Ramos (cell line): ENCODE data around the gene TTC33.
"Not testable (repeated sequence)": the region's sequence is repeated elsewhere in the genome, so short reads cannot be mapped to it uniquely, and the experiment has no call there.

ENCODE experiments used
- in situ Hi-C: fragments of 300-500 bp; cut with MboI; formaldehyde crosslinking; loops from one replicate; pipeline ENCODE4 v1.14.3; 2022; ENCODE audit warnings: low sequenced_read_pairs; ENCODE audit not compliant: unreplicated experiment

Gene TTC33

DNA sequence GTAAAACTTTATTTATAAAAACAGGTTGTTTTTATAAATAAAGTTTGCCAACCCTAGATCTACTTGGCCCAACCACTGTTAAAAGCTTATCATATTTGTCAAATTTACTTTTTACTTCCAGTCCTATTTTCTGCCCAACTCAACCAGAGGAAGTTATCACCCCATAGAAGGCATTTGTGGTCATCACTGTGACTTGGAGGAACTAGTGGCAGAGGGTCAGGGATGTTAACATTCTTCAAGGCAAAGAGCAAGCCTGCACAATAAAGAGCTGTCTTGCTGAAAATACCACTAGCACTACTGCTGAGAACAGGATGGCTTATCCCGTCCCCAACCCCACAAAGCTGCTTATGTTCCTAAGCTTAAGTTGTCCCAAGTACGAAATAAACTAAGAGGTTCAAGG lies 22.3 kb downstream of the TTC33 start:
- in situ Hi-C loops = no loop called here

GRCh38 chr5:40722497-40722911 lies 33.3 kb downstream of the TTC33 start:
- in situ Hi-C loops = not testable (repeated sequence)

DNA sequence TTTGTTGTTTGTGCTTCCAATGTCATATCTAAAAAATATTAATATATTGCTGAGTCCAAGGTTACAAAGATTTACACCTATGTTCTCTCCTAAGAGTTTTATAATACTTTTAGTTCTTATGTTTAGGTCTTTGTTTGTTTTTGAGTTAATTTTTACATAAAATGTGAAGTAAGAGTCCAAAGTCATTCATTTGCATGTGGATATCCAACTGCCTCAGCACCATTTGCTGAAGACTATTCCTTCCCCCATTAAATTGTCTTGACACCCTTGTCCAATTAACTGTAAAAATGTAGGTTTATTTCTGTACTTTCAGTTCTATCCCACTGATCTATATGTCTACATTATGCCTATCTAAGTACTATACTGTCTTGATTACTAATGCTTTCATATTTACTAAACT lies 35.7 kb downstream of the TTC33 start:
- in situ Hi-C loops = no loop called here

DNA sequence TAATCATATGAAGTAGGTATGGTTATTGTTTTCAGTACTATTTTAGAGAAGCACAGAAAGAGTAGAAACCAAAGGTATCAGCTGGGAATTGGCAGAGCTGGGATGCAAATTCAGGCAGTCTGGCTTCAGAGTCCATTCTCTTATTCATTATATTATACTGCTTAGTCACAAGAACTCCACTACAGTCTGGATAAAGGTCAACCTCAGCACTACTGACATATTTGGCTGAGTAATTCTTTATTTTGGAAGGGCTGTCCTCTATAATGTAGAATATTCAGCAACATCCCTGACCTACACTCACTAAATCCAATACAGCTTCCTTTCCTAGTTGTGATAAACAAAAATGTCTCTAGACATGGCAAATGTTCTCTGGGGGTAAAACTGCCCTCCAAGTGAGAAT lies 38.5 kb downstream of the TTC33 start:
- in situ Hi-C loops = no loop called here

GRCh38 chr5:40716590-40716989 lies 39.2 kb downstream of the TTC33 start:
- in situ Hi-C loops = no loop called here

- in situ Hi-C loops = no loop called here
Measured at GRCh38 chr5:40716000-40716399, 39.8 kb downstream of the TTC33 start.

DNA sequence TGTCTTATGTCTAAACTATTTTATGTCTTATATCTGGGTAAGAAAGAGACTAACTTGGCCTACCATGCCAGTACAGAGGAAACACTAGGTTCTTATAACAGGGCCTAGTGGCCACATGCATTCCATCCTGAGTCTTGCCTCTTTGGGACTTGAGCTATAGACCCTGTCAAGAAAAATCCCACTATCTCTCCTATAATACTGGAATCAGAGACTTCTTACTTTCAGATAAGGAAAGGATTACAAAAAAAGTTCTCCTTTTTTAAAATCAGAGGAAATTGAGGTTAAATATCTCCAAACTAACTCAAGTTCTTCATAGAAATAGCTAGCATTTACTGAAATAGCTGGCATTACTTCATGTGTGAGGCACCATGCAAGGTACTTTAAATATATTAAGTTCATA lies 41.8 kb downstream of the TTC33 start:
- in situ Hi-C loops = no loop called here

GRCh38 chr5:40710575-40710974 lies 45.2 kb downstream of the TTC33 start:
- in situ Hi-C loops = not testable (repeated sequence)

DNA sequence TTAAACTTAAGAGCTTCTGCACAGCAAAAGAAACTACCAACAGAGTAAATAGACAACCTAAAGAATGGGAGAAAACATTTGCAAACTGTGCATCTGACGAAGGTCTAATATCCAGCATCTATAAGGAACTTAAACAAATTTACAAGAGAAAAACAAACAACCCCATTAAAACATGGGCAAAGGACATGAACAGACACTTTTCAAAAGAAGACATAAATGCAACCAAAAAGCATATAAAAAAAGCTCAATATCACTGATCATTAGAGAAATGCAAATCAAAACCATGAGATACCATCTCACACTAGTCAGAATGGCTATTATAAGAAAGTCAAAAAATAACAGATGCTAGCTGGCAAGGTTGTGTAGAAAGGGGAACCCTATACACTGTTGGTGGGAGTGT lies 50.3 kb downstream of the TTC33 start:
- in situ Hi-C loops = not testable (repeated sequence)

DNA sequence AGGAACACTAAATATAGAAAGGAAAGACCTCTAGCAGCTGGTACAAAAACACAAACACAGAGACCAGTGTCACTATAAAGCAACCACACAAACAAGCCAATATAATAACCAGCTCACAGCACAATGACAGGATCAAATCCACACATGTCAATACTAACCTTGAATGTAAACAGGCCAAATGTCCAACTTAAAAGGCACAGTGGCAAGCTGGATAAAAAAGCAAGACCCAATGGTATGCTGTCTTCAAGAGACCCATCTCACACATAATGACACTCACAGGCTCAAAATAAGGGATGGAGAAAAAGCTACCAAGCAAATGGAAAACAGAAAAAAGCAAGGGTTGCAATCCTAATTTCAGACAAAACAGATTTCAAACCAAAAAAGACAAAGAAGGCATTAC lies 53.7 kb downstream of the TTC33 start:
- in situ Hi-C loops = not testable (repeated sequence)

DNA sequence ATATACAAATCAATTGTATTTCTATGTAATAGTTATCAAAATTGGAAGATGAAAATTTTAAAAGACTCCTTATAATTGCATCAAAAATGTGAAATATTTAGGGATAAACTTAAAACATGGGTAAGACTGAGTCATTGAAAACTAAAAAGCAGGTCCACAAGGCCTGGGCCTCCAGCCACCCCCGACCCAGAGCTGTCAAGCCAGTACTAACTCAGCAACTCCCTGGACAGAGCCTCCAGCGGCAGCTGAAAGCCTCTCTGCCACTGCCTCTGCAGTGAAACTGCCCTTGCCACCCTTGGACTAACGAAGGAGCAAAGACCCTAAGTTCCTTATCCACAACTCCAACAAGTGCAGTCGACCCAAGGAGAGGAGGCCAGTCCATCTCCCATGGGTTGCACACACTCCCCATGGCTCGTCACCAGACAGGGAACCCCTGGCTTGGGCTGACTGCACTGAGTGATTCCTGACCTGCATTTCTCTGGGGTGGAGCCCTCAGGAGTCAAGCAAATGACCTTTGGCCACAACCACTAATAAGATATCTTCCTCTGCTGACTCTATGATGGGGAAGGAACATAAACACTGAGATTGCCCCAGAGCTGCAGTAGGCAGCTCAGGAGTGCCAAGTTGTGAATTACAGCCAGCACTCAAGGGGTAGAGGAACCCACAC lies 55.5 kb downstream of the TTC33 start:
- in situ Hi-C loops = no loop called here

DNA sequence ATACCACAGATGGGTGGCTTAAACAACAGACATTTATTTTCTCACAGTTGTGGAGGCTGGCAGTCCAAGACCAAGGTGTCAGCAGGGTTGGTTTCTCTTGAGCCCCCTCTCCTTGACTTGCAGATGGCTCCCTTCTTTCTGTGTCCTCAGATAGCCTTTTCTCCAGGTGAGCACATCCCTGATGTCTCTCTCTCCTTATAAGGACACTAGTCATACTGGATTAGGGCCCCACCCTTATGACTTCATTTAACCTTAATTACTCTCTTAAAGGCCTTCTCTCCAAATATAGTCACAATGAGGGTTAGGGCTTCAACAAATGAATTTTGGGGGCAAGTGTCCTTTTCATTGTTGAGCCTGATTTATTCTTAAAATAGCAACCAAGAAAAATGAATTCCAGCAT lies 61.3 kb downstream of the TTC33 start:
- in situ Hi-C loops = loop anchor here (10.0 to 25.0 kb wide), 3 partner anchors 740 to 1100 kb away; no protein-coding TSS in a partner anchor

DNA sequence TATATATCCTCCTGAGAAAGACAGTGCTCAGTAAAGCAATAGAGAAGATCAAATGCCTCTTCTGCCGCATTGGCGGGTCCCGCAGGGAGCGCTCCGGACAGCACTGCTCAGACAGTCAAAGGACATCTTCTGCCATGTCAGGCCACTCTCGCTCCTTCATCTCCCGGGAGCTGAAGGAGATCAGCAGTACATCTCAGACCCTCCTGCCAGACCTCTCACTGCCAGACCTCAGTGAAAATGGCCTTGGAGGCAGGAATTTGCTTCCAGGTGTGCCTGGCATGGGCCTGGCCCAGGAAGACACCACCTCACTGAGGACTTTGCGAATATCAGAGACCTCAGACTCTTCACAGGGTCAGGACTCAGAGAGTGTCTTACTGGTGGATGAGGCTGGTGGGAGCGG lies 63.9 kb downstream of the TTC33 start:
- in situ Hi-C loops = loop anchor here (10.0 to 25.0 kb wide), 3 partner anchors 737 to 1097 kb away; no protein-coding TSS in a partner anchor

DNA sequence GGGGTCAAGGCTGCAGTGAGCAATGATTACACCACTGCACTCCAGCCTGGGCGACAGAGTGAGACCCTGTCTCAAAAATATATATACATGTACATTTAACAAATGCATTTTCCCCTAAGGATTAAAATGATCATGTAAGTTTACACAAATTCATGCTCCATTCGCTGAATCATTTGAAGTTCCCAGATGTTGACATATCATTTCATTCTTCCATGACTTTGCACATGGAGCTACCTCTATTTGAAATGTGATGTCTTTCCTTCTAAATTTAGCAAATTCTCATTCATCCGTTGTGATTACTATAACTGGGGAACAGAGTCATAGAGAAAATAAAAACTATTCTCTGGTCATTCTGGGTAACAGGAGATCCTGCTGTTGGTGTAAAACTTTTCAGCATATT lies 65.5 kb downstream of the TTC33 start:
- in situ Hi-C loops = loop anchor here (10.0 to 25.0 kb wide), 3 partner anchors 735 to 1095 kb away; no protein-coding TSS in a partner anchor

GRCh38 chr5:40689438-40689837 lies 66.3 kb downstream of the TTC33 start:
- in situ Hi-C loops = loop anchor here (25.0 kb wide), 1 partner anchor 977 kb away; no protein-coding TSS in a partner anchor

DNA sequence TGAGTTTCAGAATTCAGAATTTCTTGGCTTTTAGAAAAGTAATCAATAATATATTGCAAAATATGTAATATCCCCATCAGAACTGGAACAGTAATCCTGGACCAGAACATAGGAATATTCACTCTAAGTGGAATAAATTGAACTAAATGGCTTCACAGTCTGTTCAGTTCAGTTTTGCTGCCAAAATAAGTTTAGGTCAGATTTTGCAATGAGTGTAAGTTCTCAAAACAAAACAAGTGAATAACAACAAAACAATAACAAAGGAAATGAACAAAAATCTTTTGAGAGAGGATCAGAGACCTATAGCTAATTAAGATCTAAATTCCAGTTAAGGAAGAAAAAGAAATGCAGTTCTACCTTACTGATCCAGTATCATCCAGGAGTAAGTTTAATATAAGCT lies 66.8 kb downstream of the TTC33 start:
- in situ Hi-C loops = loop anchor here (25.0 kb wide), 1 partner anchor 977 kb away; no protein-coding TSS in a partner anchor

DNA sequence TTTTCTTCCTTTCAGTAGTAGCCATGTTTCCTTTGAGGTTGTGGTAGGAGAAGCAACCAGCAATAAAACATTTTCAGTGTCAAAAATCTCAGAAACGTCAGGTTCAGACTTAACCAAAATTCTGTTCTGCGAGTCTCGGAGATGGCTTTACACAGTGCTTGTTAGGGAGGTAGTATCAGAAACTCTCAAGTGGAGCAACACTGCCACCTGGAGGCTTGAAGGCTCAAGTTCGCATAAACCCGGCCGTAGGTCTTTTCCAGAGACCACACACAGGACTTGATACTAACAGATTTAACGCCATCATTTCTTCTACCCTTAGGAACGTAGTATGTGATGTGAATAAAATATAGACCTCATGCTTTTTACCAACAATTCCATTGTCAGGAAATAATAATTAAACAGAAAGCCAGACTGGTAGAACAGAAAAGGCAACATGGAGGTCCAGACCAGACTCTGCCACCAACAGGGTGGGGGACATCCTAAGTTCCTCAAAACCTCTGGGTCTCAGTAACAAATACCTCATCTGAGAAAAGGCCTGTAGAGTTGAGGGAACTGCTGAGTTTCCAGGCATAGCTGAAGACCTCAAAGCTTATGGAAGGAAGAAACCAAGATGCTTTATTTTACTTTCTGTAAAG lies 67.5 kb downstream of the TTC33 start:
- in situ Hi-C loops = loop anchor here (25.0 kb wide), 1 partner anchor 976 kb away; no protein-coding TSS in a partner anchor

GRCh38 chr5:40687321-40687720 lies 68.4 kb downstream of the TTC33 start:
- in situ Hi-C loops = loop anchor here (25.0 kb wide), 1 partner anchor 975 kb away; no protein-coding TSS in a partner anchor

DNA sequence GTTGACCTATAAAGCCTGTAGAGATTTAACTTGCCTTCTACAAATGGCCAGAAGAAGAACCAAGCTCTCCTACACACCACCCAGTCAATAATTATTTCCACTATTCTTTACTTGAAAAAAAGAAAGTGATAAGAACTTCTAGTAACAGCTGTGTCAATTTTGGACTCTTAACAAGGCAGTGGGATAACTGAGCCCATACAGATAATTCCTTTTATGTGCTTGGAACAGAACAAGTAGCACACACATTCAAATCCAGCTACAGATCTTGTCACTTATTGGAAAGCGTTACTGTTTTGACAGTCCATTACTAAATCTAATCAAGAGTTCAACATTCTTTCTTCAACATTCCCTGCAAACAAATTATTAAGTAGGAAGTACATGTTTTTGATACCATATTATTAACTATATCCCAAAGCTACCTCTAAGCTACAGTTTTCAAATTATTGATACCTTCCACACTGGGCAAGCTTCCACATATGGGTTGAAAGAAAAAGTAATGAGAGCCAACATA lies 69.7 kb downstream of the TTC33 start:
- in situ Hi-C loops = loop anchor here (25.0 kb wide), 1 partner anchor 974 kb away; no protein-coding TSS in a partner anchor

- in situ Hi-C loops = loop anchor here (25.0 kb wide), 1 partner anchor 973 kb away; no protein-coding TSS in a partner anchor
Measured at GRCh38 chr5:40685193-40685592, 70.6 kb downstream of the TTC33 start.

DNA sequence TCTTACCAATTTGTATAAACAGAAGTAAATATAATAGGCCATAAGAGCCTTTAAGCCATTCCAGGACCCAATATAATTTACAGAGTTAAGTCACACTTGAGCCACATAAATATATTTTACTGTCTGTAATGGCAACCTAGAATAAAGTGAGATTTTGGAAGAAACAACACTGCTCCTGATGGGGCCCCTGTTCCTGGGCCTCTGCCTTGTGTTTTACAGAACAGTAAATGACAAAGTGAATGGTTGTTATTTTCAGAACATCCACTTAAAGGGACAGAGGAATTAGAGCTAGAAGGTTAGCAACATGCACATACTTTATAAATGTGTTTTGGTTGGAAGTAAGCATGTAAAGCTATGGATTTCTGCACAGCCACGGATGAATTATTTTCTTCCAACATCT lies 72.5 kb downstream of the TTC33 start:
- in situ Hi-C loops = loop anchor here (25.0 kb wide), 1 partner anchor 971 kb away; no protein-coding TSS in a partner anchor
